ES-I3 (cell line): ENCODE data around the gene ATG14.

Experiments used
- H3K36me3 ChIP-seq: 2 replicates; pipeline ENCODE4 v1.6.1; 2013; ENCODE audit warnings: mild to moderate bottlenecking, low read length, control low read depth, moderate library complexity; ENCODE audit not compliant: insufficient read depth
- H3K4me1 ChIP-seq: 2 replicates; pipeline ENCODE4 v1.6.1; 2013; ENCODE audit warnings: mild to moderate bottlenecking, control low read depth, low read length; ENCODE audit not compliant: insufficient read depth
- H3K9ac ChIP-seq: 2 replicates; pipeline ENCODE4 v1.6.1; 2013; ENCODE audit warnings: low read depth, mild to moderate bottlenecking, low read length, moderate library complexity
- H3K9me3 ChIP-seq: 2 replicates; pipeline ENCODE4 v1.6.1; 2013; ENCODE audit warnings: mild to moderate bottlenecking, low read length, moderate library complexity; ENCODE audit not compliant: control insufficient read depth, insufficient read depth

Gene ATG14

DNA sequence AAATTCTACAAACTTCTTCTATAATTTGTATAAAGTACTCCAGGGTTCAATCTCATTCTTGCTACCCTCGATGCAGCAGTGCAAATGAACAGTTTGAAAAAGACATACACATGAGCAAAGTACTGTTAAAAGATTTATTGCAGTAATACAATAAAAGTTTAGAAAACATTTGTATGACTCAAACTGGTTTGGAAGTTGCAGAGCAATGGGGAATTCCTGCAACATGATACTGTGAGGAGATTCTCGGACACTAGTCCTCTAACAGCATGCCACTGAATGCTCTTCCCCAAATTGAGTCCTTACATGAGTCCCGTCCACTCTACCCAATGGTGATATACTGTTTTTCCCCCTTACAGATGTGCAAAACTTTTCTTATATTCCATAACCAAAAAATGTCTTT is 45.4 kb downstream of the ATG14 start:
- H3K9me3 ChIP-seq = no peaks in the 10 kb centered on the region
- H3K9ac ChIP-seq = no peak overlapping the region
- H3K4me1 ChIP-seq = no peaks in the 10 kb centered on the region
- no peaks in the 10 kb centered on the region for H3K36me3 ChIP-seq

DNA sequence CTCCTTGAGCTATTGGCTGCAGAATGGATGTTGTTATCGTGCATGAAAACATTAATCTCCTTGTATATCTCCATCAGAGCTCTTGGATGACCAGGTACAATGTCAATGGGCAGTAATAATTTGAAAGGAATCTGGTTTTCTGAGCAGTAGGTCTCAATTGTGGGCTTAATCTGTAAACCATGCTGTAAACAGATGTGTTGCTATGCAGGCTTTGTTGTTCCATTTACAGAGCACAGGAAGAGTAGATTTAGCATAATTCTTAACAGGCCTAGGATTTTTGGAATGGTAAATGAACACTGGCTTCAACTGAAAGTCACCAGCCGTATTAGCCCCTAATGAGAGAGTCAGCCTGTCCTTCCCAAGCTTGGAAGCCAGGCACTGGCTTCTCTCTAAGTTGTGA is 50.4 kb downstream of the ATG14 start:
- Histone ChIP-seq H3K4me1 (no peaks in the 10 kb centered on the region), H3K36me3 (no peaks in the 10 kb centered on the region), H3K9me3 (no peaks in the 10 kb centered on the region), H3K9ac (no peak overlapping the region)

GRCh38 chr14:55359307-55359706 is 52.3 kb downstream of the ATG14 start:
- Histone ChIP-seq H3K9me3 (no peaks in the 10 kb centered on the region), H3K4me1 (peaks cover 3% of the 10 kb centered on the region; the same call in 1 of the 2 replicates), H3K9ac (no peak overlapping the region), H3K36me3 (no peaks in the 10 kb centered on the region)

- Histone ChIP-seq H3K9me3 (no peaks in the 10 kb centered on the region), H3K36me3 (no peaks in the 10 kb centered on the region), H3K4me1 (peaks cover 4% of the 10 kb centered on the region; the same call in 1 of the 2 replicates), H3K9ac (no peak overlapping the region)
These were observed 54.7 kb downstream of the ATG14 start for GRCh38 chr14:55356913-55357312.

DNA sequence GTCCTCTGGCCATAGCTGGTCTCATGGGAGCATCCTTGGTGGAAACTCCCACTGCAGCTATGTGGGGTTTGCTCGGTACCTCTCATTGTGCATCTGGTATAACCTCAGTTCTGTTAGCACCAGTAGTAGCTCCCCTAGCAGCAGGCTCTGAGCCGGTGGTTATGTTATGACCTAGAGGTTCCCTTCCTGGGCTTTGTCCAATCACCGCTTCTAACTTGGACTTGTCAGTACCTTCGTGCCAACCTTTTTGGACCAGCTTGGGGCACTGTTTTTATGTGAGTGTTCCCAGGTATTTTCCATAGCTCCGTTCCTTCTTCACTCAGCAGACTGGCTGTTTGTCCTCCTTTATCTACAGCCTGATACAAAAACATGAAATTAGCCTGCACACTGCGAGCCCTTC is 55.7 kb downstream of the ATG14 start:
- no peak overlapping the region for H3K9ac ChIP-seq
- H3K9me3 ChIP-seq = no peaks in the 10 kb centered on the region
- H3K4me1 ChIP-seq = peaks cover 4% of the 10 kb centered on the region; the same call in 1 of the 2 replicates
- 0 out of 2 replicates have a peak, but pooled peaks cover 3% of the 10 kb centered on the region for H3K36me3 ChIP-seq

DNA sequence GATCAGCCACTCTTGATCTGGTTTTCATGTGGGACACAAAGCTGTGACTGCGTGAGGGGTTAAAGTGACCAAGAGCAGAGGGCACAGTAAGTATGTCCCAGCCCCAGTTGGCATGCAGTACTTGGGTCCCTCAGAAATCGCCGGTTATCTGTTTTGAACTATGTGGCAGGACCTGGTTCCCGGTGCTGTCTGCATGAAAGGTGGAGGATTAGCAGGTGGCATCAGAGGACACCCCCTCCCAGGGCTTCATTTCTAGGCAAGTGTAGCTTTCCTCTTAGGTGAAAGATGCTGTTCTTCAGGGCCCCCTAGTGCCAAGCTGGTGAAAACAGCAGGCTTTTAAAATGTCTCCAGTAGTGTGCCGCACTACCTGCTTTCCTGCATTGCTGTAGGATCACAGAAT is 57.1 kb downstream of the ATG14 start:
- Histone ChIP-seq H3K36me3 (0 out of 2 replicates have a peak, but pooled peaks cover 7% of the 10 kb centered on the region), H3K9me3 (no peaks in the 10 kb centered on the region), H3K4me1 (peaks cover 4% of the 10 kb centered on the region; the same call in 1 of the 2 replicates), H3K9ac (no peak overlapping the region)

- Histone ChIP-seq H3K9ac (no peak overlapping the region), H3K36me3 (0 out of 2 replicates have a peak, but pooled peaks cover 7% of the 10 kb centered on the region), H3K4me1 (peaks cover 4% of the 10 kb centered on the region; the same call in 1 of the 2 replicates), H3K9me3 (no peaks in the 10 kb centered on the region)
These were observed 57.8 kb downstream of the ATG14 start for GRCh38 chr14:55353686-55354467.

DNA sequence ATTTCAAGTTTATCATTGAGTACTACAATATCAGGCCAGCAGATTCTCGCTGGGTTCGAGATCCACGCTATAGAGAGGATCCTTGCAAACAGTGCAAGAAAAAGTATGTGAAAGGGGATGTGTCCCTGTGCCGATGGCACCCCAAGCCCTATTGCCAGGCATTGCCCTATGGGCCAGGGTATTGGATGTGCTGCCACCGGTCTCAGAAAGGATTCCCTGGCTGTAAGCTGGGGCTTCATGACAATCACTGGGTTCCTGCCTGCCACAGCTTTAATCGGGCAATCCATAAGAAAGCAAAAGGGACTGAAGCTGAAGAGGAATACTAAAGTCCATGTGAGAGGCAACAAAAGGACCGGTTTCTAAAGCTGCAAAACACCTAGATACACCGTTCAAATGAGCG is 59.4 kb downstream of the ATG14 start:
- Histone ChIP-seq H3K36me3 (0 out of 2 replicates have a peak, but pooled peaks cover 7% of the 10 kb centered on the region), H3K4me1 (peaks cover 4% of the 10 kb centered on the region; the same call in 1 of the 2 replicates), H3K9ac (no peak overlapping the region), H3K9me3 (no peaks in the 10 kb centered on the region)

- no peak overlapping the region for H3K9ac ChIP-seq
- peaks cover 4% of the 10 kb centered on the region; the same call in 1 of the 2 replicates for H3K4me1 ChIP-seq
- H3K36me3 ChIP-seq = 0 out of 2 replicates have a peak, but pooled peaks cover 7% of the 10 kb centered on the region
- H3K9me3 ChIP-seq = no peaks in the 10 kb centered on the region
These were observed 60.5 kb downstream of the ATG14 start for GRCh38 chr14:55351111-55351510.

GRCh38 chr14:55350461-55350860 is 61.2 kb downstream of the ATG14 start:
- H3K36me3 ChIP-seq = 0 out of 2 replicates have a peak, but pooled peaks cover 7% of the 10 kb centered on the region
- no peaks in the 10 kb centered on the region for H3K9me3 ChIP-seq
- peaks cover 4% of the 10 kb centered on the region; the same call in 1 of the 2 replicates for H3K4me1 ChIP-seq
- H3K9ac ChIP-seq = no peak overlapping the region

DNA sequence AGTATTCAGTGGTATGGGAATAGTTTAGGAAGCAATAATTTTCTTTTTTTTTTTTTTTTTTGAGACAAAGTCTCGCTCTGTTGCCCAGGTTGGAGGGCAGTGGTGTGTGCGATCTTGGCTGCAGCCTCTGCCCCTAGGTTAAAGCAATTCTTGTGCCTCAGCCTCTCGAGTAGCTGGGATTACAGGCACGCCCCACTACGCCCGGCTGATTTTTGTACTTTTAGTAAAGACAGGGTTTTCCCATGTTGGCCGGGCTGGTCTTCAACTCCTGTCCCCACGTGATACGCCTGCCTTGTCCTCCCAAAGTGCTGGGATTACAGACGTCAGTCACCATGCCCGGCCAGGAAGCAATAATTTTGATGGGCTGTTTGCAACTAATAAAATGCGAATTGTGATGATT is 62.1 kb downstream of the ATG14 start:
- Histone ChIP-seq H3K9ac (no peak overlapping the region), H3K36me3 (0 out of 2 replicates have a peak, but pooled peaks cover 7% of the 10 kb centered on the region), H3K9me3 (no peaks in the 10 kb centered on the region), H3K4me1 (peaks cover 4% of the 10 kb centered on the region; the same call in 1 of the 2 replicates)

DNA sequence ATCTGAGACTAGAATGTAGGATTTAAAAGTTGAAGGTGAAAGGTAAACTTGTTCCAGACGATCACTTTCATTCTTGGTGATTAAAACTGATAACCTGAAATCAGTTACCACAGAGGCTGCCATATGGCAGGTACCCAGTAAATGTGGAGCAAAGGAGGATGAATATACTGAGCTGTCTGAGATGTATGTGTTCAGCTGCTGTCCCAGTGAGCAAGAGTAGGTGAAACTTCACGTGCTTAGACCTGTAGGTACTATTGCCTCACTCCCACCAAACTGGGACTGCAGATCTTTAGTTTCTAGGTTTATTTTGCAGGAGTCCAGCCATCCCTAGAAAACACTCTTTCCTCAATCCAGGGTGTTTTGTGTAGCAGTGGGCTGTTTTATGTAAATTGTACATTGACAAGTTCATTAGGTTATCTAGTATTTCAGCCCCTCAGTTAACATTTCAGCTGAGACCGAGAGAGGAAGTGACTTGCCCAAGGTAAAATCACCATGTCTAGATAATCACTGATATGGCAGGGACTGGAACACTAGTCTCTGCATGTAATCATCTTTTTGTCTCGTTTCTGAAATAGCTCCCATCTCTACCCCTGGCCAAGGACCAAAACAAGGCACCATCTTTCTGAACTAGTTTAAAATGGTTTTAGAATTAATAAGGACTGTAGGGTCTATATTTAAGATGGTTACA is 62.7 kb downstream of the ATG14 start:
- 0 out of 2 replicates have a peak, but pooled peaks cover 7% of the 10 kb centered on the region for H3K36me3 ChIP-seq
- H3K9ac ChIP-seq = no peak overlapping the region
- no peaks in the 10 kb centered on the region for H3K4me1 ChIP-seq
- no peaks in the 10 kb centered on the region for H3K9me3 ChIP-seq

DNA sequence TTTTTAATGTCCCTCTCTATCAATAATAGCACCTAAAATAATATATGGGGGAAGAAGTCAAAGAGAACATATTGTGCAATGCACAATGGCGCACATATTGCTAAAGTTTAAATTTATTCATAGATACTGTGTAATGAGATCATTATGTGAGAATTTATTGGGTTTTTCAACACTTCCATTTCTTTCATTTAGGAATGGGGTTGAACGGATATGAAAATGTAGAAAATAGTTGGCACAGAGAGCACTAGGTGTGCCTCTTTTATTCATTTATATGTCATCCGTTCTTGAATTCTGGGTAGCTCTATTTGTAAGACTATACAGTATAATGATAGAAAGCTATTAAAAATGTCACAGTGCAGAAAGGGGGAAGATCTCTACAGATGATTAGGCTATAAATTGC is 63.9 kb downstream of the ATG14 start:
- H3K9ac ChIP-seq = no peak overlapping the region
- H3K9me3 ChIP-seq = no peaks in the 10 kb centered on the region
- H3K36me3 ChIP-seq = 0 out of 2 replicates have a peak, but pooled peaks cover 7% of the 10 kb centered on the region
- no peaks in the 10 kb centered on the region for H3K4me1 ChIP-seq

GRCh38 chr14:55347040-55347439 is 64.6 kb downstream of the ATG14 start:
- H3K36me3 ChIP-seq = 0 out of 2 replicates have a peak, but pooled peaks cover 7% of the 10 kb centered on the region
- H3K9ac ChIP-seq = no peak overlapping the region
- no peaks in the 10 kb centered on the region for H3K9me3 ChIP-seq
- H3K4me1 ChIP-seq = no peaks in the 10 kb centered on the region
